Skeletal muscle cell (primary cell): ENCODE measurements around the gene FNDC11.
A peak's percentile ranks its signal among the peaks of the same experiment; 100 is the strongest.
"Not testable (repeated sequence)": the region's sequence is repeated elsewhere in the genome, so short reads cannot be mapped to it uniquely, and the experiment has no call there.

Experiments used
- DNase-seq: peaks from one replicate; pipeline ENCODE4 v3.0.0-alpha.2; 2010; ENCODE audit warnings: low read depth
- H3K4me3 ChIP-seq: 2 replicates; pipeline ENCODE4 v1.5.1; 2011; ENCODE audit warnings: low read depth, mild to moderate bottlenecking, control low read depth, low read length, moderate library complexity

FNDC11 gene

GRCh38 chr20:63553933-63554290 lies at the start of gene FNDC11:
Gene FNDC11, plus strand, starts transcription at chr20:63554159. Its CDS starts 1,505 bp downstream, at chr20:63555664.
- no peak for DNase-seq
- peak within 1 kb of the TSS; percentile 69 for H3K4me3 ChIP-seq

DNA sequence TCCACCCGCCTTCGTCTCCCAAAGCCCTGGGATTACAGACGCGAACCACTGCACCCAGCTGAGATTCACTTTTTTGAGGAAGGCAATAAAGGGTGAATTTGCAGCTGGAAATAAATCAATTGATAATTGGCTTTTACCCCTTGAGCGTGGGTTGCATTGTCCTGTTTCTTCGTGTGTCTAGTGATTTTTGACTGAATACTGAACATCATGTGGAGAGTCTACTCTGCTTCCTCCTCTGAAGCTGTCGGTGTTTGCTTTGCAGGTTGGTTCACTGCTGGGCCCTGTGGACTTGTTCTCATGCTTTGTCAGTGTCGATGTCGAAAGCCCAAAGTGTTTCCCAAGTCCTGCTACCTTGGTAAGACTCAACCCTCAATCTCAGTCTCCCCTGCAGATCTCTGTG lies 49.3 kb upstream of the FNDC11 start:
- no peak for DNase-seq
- H3K4me3 ChIP-seq: no peak overlapping the region

DNA sequence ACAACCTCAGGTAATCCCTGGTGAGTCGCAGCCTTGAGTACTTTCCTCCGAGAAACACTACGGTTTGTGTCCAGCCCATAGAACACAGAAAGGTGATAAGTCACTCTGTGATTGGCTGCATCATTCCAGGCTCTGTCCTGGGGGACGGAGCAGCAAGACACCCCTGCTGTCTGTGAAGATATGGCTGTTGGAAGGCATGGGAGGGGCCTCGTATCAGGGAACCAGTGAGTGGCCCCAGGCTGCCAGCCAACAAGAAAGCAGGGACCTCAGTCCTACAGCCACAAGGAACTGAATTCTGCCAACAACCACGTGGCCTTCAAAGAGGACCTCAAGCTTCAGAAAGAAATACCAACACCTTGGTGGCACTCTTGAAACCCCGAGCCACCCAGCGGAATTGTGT lies 48.7 kb upstream of the FNDC11 start:
- H3K4me3 ChIP-seq: no peak overlapping the region

GRCh38 chr20:63505723-63506122 lies 48.2 kb upstream of the FNDC11 start:
- no peak overlapping the region for H3K4me3 ChIP-seq
- no peak for DNase-seq

More for the DNA sequence above, 48.7 kb upstream of the FNDC11 start:
- DNase-seq: no peak

DNA sequence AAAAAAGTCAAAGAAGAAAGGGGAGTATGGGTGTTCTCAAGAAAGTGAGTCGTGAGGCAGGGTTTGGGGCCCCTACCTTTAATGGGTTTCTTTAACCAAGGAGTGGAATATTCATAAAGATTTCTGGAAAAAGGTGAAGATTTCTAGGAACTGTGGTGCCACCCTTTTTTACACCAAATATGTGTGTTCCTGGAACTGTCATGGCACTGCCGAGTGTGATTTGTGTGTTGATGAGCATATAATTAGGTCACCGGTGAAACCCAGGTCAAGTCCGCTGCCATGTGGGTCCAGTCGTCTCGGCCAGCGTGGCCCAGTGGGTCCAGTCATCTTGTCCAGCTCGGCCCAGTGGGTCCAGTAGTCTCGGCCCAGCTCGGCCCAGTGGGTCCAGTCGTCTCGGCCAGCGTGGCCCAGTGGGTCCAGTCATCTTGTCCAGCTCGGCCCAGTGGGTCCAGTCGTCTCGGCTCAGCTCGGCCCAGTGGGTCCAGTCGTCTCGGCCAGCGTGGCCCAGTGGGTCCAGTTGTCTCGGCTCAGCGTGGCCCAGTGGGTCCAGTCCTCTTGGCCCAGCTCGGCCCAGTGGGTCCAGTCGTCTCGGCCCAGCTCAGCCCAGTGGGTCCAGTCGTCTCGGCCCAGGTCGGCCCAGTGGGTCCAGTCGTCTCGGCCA lies 46.7 kb upstream of the FNDC11 start:
- DNase-seq: no peak
- H3K4me3 ChIP-seq: no peak overlapping the region

DNA sequence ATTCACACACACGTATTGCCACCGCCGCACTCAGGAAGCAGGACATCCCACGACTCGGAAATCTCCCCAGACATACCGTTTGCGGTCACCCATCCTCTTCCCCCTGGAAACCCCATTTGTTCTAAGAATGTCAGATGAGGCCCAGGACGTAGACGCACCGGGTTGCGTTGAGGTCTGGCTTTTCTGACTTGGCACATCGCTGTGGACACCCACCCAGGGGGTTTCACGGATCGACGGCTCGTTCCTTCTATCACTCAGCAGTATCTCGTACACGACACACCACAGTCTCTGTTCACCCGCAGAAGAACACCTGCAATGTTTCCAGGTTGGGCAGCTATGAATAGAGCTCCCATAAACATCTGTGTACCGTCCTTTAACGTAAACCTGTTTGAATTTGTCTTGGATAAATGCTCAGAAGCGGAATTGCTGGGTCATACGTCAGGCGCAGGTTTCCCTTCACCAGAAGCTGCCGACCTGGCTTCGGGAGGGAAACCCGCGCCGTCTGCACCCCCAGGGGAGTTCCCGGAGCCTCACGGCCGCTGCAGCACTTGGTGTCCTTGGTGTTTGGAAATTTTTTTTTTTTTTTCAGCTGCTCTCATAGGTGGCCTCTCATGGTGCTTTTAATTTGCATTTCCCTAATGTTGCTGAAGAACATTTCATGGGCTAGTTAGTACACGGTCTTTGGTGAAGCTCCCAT lies 45.7 kb upstream of the FNDC11 start:
- DNase-seq: no peak

DNA sequence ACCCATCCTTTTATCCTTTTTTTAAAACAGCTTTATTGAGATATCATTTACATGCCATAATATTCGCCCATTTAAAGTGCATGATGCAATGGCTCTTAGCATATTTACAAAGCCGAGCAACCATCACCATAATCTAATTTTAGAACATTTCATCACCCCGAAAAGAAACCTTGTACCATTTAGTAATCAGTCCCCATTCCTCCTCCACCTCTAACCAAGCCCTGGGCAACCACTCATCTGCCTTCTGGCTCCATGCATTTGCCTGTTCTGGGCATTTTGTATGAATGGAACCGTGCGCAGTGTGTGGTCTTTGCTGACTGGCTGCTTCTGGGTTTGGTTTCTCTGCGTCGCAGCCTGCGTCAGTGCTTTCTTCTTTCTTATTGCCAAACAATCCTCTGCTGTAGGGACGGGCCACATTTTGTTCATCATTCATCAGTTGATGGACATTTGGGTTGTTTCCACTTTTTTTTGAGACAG lies 44.8 kb upstream of the FNDC11 start:
- no peak overlapping the region for H3K4me3 ChIP-seq
- no peak for DNase-seq

More for the DNA sequence above, 45.7 kb upstream of the FNDC11 start:
- no peak overlapping the region for H3K4me3 ChIP-seq

DNA sequence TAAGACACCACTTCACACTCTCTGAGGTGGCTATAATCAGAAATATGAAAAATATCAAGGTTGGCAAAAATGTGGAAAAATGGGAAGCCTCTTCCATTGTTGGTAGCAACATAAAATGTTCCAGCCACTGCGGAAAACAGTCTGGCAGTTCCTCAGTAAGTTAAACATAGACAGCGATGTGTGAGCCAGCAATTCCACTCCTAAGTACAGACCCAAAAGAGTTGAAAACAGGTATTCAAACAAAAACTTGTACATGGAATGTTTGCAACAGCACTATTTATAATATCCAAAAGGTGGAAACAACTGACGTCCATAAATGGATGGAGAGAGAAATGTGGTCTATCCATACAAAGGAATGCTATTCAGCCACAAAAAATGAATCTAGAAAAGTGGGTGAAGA lies 40.8 kb upstream of the FNDC11 start:
- no peak overlapping the region for H3K4me3 ChIP-seq
- DNase-seq: no peak

GRCh38 chr20:63514520-63514919 lies 39.4 kb upstream of the FNDC11 start:
- DNase-seq, H3K4me3 ChIP-seq: not testable (repeated sequence)

DNA sequence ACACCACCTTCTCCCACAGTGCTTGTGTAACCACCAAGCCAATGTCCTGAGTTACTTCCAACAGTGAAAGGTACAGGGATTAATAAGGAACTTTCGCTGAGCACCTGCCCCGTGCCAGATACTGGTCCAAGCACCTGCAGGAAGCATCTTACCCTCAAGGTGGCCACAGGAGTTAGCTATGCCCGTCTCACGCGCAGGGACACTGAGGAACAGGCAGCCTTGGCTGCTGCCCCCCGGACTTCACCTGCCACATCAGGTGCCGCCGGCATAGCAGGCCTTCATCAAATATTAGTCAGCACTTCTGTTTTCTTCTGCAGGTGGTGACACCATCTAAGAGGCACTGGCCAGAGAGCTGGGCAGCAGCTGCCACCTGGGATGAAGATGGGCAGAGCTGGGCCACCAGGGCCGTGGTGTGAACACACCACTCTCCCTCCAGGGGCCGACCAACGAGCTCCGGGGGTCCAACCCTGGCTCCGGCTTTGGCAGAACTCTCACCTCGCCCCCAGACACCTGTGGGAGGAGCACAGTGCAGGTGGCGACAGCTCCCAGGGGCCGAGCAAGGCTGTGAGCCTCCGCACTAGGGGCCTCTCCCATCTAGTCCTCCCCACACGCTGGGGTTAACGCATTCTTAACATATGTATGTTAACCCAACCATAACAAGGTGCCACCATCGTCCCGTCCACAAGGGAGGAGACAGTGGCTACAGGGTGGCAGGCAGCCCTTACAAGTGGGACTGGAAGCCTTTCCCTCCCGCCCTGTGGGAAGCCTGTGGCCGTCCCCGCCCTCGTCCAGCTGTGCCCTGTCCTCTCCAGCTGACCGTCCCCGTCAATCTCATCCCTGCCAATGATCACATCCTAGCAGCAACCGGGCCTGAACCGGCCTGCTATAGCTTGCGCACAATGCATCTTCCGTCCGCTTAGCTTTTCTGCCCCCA lies 36.3 kb upstream of the FNDC11 start:
- no peak for DNase-seq
- H3K4me3 ChIP-seq: no peak overlapping the region

DNA sequence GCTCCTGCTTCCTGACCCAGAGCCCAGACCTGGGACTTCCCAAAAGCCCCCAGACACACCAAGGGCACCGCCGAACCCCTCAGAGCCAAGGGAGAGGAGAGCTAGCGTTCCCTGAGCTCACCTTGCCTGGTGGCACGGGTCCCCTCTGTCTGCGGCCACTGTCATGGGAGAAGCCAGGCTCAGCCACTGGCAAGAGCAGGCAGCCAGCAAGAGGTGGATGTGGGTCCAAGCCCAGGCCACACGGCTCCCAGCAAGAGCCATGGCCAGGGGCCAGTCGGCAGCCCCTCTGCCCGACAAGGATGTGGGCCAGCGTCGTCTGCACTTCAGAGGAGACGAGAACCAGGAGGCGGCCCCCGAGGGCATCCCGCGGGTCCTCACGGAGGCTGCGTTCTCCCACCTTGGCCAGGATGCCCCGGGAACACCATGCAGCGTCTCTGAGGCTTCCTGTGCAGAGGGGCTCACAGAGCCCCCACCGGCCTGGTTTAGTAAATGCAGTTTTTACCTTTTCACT lies 35.6 kb upstream of the FNDC11 start:
- DNase-seq: no peak
- no peak overlapping the region for H3K4me3 ChIP-seq

DNA sequence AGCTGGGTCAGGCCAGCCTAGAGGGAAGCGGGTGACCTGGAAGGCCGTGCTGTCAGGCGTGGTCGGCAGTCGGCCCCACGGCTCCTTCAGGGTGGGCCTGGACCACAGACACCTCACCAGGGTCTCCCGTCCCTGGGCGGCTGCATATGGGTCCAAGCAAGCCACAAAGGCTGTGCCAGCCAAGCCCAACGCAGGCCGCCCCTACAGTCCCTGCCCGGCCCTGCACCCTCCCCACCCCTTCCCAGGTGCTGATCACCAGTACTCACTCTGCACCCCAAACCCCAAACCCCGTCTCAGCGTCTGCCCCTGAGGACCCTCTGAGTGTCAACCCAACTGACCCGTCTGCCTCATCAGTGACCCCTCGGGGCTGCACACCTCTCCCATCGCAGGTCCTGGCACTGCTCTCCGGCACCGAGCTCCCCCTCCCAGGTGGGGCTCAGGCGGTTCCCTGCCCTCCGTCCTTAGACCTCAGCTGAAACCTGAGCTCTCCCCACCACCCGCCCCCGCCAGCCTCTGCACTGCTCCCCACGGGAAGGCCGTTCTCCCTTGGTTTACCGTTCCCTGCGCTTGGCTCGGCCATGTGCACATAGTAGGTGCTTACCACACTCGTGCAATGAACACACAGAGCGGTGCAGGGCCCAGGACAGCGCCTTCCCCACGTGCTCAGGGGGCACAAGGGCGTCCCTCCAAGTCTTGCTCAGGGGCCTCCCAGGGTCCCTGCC lies 34.9 kb upstream of the FNDC11 start:
- H3K4me3 ChIP-seq: peak overlapping the region; percentile 86
- DNase-seq: no peak

- peak overlapping the region; percentile 86 for H3K4me3 ChIP-seq
- DNase-seq: no peak
Observed at GRCh38 chr20:63519668-63520503, 34.1 kb upstream of the FNDC11 start.

DNA sequence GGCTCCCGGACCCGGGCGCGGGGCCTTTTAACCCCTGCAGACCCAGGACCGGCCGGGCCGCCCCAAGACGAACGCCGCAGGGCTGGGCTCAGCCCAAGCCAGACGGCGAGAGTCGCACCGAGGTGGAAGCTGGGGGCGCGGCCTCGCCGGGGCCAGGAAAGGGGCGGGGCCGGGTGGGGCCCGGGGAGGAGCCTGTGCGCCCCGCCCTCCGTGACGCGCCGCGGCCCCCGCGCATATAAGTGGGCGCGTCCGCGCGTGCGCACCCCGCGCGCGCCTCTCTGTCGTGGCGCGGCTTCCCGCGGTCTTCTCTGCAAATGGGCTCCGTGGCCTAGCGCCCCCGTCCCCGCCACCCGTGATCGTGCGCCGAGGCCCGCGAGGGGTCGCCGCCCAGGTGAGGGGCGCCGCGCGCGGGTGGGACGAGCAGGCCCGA lies 33.4 kb upstream of the FNDC11 start, which contains the start of gene PPDPF:
Gene PPDPF, plus strand, starts transcription at position 262 of the 430 bp plus-strand sequence. CDS start 544 bp downstream, outside the sequence.
- peak within 1 kb of the TSS; percentile 86 for H3K4me3 ChIP-seq
- peak; percentile 29 for DNase-seq

DNA sequence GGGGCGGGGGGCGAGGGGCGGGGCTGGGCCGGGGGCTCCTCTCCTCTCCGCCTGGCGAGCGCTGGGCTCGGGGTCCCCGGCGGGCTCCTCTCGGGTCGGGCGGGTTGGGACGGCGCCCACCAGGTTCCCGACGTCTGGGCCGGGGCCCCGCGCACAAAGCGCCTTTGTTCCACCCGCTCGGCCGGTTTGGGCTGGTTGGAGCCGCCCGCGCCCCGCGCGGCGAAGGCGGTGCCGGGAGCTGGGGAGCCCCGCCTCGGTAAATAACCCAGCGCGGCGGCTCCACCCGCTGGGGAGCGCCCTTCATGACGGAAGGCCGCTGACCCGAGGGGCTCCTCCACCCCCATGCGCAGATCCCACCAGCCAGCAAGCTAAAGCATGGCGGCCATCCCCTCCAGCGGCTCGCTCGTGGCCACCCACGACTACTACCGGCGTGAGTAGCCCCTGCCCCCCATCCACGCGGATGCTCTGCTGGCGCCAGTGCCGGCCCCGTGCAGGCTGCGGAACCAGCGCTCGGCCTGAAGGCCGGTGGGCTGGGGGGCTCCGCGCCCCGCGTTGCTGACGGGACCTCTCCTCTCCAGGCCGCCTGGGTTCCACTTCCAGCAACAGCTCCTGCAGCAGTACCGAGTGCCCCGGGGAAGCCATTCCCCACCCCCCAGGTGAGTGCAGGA lies 32.9 kb upstream of the FNDC11 start:
- DNase-seq: peak; percentile 8

GRCh38 chr20:63521602-63522001 lies 32.4 kb upstream of the FNDC11 start:
- DNase-seq: no peak
- peak overlapping the region; percentile 86 for H3K4me3 ChIP-seq

More for the DNA sequence above, 32.9 kb upstream of the FNDC11 start:
- peak overlapping the region; percentile 86 for H3K4me3 ChIP-seq

GRCh38 chr20:63522091-63522868 lies 31.7 kb upstream of the FNDC11 start:
- peak overlapping the region; percentile 86 for H3K4me3 ChIP-seq
- no peak for DNase-seq
